ENCODE results near the gene RIPK3. TPM values are rescaled to one million over a fixed set of nuclear protein-coding genes. Genes with fewer than 3 reads are reported as not detected.

Gene RIPK3
- total RNA-seq, 4 donors from 2014 or later: 45.2 to 72.0 (median 64.0) TPM

GRCh38 chr14:24311837-24312615, 27.8 kb downstream of the RIPK3 start:
- TF ChIP-seq POLR2A (IDR thresholded peaks at IDR 0.05) (no peak), CTCF (IDR thresholded peaks at IDR 0.05) (no peak)
- Histone ChIP-seq H3K27me3 (no peaks in the 10 kb centered on the region), H3K4me1 (peaks cover 8 to 79% (median 27%) of the 10 kb centered on the region in 4 donors), H3K27ac (peak overlapping the region; percentile 62 to 96 (median 85)), H3K9me3 (no peaks in the 10 kb centered on the region), H3K4me3 (peak overlapping the region; percentile 44 to 64 (median 58)), H3K36me3 (peaks cover 0 to 4% (median 0%) of the 10 kb centered on the region in 3 donors)
- no peak for DNase-seq

DNA sequence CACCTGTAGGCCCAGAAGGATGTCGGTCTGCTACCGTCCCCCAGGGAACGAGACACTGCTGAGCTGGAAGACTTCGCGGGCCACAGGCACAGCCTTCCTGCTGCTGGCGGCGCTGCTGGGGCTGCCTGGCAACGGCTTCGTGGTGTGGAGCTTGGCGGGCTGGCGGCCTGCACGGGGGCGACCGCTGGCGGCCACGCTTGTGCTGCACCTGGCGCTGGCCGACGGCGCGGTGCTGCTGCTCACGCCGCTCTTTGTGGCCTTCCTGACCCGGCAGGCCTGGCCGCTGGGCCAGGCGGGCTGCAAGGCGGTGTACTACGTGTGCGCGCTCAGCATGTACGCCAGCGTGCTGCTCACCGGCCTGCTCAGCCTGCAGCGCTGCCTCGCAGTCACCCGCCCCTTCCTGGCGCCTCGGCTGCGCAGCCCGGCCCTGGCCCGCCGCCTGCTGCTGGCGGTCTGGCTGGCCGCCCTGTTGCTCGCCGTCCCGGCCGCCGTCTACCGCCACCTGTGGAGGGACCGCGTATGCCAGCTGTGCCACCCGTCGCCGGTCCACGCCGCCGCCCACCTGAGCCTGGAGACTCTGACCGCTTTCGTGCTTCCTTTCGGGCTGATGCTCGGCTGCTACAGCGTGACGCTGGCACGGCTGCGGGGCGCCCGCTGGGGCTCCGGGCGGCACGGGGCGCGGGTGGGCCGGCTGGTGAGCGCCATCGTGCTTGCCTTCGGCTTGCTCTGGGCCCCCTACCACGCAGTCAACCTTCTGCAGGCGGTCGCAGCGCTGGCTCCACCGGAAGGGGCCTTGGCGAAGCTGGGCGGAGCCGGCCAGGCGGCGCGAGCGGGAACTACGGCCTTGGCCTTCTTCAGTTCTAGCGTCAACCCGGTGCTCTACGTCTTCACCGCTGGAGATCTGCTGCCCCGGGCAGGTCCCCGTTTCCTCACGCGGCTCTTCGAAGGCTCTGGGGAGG, 28.9 kb downstream of the RIPK3 start, which contains the start of gene LTB4R:
LTB4R (plus strand) TSS at position 857 of the 959 bp plus-strand sequence. CDS start 4,150 bp downstream, outside the sequence.
- H3K27me3 ChIP-seq: no peaks in the 10 kb centered on the region
- no peaks in the 10 kb centered on the region for H3K9me3 ChIP-seq
- peak; percentile 78 to 89 (median 80) for DNase-seq
- peaks cover 0 to 15% (median 0%) of the 10 kb centered on the region in 3 donors for H3K36me3 ChIP-seq
- H3K4me3 ChIP-seq: peak within 1 kb of the TSS; percentile 44 to 64 (median 58)
- peaks cover 8 to 69% (median 27%) of the 10 kb centered on the region in 4 donors for H3K4me1 ChIP-seq
- peak within 1 kb of the TSS; percentile 62 to 96 (median 85) for H3K27ac ChIP-seq
- TF ChIP-seq POLR2A (IDR thresholded peaks at IDR 0.05) (peak in 1 of 2 donors; percentile 13), CTCF (IDR thresholded peaks at IDR 0.05) (peak; percentile 7 to 51 (median 44))

DNA sequence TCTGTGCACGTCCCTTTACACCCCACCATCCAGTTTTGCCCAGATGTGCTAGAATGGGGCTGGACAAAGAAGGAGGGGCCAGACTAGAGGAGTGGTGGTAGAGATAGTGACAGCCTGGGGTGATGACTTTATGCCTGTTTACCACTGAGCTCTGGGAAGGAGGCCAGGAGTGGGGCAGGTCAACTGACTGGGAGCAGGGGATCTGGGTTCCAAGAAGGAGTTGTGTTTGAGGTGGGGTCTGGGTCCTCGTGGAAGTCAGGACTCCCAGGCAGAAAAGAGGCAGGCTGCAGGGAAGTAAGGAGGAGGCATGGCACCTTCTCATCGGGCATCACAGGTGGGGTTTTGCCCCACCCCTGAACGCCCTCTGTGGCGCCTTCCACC, 29.5 kb downstream of the RIPK3 start:
- TF ChIP-seq POLR2A (IDR thresholded peaks at IDR 0.05) (no peak), CTCF (IDR thresholded peaks at IDR 0.05) (no peak)
- no peak for DNase-seq
- peaks cover 0 to 22% (median 0%) of the 10 kb centered on the region in 3 donors for H3K36me3 ChIP-seq
- H3K27ac ChIP-seq: peak overlapping the region; percentile 62 to 96 (median 85)
- H3K4me3 ChIP-seq: peak overlapping the region; percentile 44 to 64 (median 58)
- H3K4me1 ChIP-seq: peaks cover 8 to 63% (median 27%) of the 10 kb centered on the region in 4 donors
- H3K27me3 ChIP-seq: no peaks in the 10 kb centered on the region
- no peaks in the 10 kb centered on the region for H3K9me3 ChIP-seq

DNA sequence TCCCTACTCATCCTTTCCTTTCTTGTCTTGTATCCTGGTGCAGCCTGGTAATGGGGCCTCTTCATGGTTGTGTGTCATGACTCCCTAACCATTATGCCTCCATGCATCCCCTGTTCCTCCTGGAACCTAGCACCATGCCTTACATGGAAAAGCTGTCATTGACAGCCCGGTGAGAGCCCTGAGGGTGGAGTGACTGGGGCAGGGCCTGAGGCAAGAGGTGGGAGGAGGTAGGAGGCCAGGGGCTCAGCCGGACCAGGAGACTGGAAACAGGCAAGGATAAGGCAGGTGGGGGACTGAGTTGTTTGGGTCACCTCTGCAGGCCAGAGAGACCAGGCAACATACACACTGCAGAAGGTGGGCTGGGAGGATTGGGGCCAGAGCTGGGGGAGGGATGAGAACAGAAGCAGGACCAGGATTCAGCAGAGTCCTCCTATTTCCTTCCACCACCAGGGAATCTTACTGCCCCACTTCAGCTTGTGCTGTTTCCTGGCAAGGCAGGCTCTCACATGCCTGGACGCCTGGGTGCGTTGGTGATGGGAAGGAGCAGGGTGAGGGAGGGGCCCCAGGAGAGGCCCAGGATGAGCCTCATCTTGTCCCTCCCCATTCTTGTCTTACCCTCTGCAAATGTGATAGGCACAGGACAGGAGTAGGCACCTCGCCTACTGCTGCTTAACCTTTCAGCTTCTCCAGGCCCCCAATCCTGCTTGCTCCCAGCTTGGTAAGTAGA, 30.1 kb downstream of the RIPK3 start, which contains the start of gene LTB4R2:
LTB4R2 (plus strand) TSS at position 603 of the 727 bp plus-strand sequence. CDS start 525 bp downstream, outside the sequence.
- Histone ChIP-seq H3K4me1 (peaks cover 8 to 57% (median 27%) of the 10 kb centered on the region in 4 donors), H3K4me3 (peak within 1 kb of the TSS; percentile 44 to 64 (median 58)), H3K36me3 (peaks cover 0 to 27% (median 0%) of the 10 kb centered on the region in 3 donors)

More for the DNA sequence above, 30.1 kb downstream of the RIPK3 start, which contains the start of gene LTB4R2:
- TF ChIP-seq POLR2A (IDR thresholded peaks at IDR 0.05): no peak
- no peak for TF ChIP-seq CTCF (IDR thresholded peaks at IDR 0.05)
- H3K9me3 ChIP-seq: no peaks in the 10 kb centered on the region
- H3K27ac ChIP-seq: peak within 1 kb of the TSS; percentile 62 to 96 (median 85)
- no peak for DNase-seq
- H3K27me3 ChIP-seq: no peaks in the 10 kb centered on the region

Measured in Peyer's patch (tissue), 4 donors.